Measurements from ENCODE around the gene SLC2A11.

GRCh38 chr22:23832226-23833016 lies 25.3 kb upstream of the SLC2A11 start:
- TF ChIP-seq CTCF (IDR thresholded peaks at IDR 0.05; ENCODE audit: insufficient read depth, low read length, poor library complexity, severe bottlenecking) (no peak), EZH2phosphoT487 (conservative IDR thresholded peaks at IDR 0.05; ENCODE audit: low read length) (no peak)

Measured in SU-DHL-6 (cell line).